Esophagus mucosa (tissue), 1 donor: ENCODE data around the gene PEF1. TPM values are rescaled to one million over a fixed set of nuclear protein-coding genes. Genes with fewer than 3 reads are reported as not detected.
A peak's percentile ranks its signal among the peaks of the same experiment; 100 is the strongest.

Experiments
- ATAC-seq: fragments of 200-7000 bp; cut with Tn5 transposase; one replicate; pipeline ENCODE4 v1.9.1; 2020
- total RNA-seq: library from RNA; stranded (reverse); gene quantifications from one replicate; pipeline ENCODE4 v1.2.4, GENCODE V29; 2023
- donor health status: DM: yes; HTN: yes; CAD: no.

The PEF1 gene
- total RNA-seq, 1 donor from 2014 or later = 44.0 TPM

DNA sequence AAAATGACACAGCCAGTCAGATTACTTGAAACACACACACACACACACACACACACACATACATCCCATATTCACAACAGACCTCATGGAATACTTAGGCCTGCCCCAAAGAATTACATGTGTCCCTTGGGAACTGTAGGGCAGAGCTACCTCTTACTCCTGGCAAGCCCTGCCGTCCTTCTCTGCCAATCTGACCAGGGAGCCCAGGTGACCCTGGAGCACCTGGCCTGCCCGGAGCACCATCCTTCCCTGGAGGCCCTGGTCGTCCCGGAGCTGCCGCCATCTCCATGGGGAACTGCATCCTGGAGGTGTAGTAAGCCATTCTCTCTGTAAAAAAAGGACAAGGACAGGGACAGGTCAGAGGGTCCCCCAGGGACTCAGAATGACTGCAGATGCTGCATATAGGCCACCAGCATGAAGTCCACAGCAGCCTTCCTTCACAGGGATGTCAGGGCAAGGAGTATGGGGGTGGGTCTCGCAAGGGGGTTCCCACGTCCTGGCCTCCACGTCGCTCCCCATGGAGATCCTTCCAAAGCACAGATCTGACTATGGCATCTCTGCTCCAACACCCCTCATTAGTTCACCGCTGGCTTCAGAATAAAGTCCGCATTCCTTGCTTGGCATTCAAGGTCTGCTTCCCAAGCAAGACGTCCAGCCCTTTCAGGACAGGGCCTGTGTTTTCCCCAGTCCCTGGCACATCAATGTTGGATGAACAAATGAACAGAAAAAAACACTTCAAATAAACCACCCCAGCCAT lies 9.2 kb upstream of the PEF1 start:
- ATAC-seq = no peak

DNA sequence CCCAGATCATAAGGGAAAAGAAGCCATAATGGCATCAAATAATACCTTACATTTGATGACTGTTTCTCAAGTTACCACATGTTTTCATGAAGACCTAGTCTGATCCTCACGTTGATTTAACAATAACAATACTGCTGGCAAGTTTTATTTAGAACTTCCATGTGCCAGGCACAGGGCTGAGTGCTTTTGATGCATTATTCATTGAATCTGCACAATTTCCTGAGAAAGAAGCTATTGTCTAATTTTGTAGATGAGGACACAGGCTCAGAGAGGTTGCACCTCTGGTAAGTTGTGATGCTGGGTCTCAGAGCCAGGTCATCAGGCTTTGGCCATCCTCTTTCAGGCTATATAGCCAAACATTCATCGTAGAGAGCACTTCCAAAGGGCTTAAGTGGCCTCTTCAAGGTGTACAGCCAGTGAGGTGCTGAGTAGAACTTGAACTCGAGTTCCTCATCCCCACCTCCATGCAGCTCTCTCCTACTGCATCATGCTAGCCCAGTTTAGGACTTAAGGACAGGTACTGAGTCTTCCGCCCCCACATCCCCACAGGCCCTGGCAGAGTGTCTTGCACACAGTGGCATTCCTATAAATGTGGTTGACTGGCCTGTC lies 8.3 kb upstream of the PEF1 start:
- no peak for ATAC-seq

GRCh38 chr1:31651766-31652165 lies 7.1 kb upstream of the PEF1 start:
- ATAC-seq = no peak

- no peak for ATAC-seq
These were observed 6.4 kb upstream of the PEF1 start for GRCh38 chr1:31651089-31651420.

DNA sequence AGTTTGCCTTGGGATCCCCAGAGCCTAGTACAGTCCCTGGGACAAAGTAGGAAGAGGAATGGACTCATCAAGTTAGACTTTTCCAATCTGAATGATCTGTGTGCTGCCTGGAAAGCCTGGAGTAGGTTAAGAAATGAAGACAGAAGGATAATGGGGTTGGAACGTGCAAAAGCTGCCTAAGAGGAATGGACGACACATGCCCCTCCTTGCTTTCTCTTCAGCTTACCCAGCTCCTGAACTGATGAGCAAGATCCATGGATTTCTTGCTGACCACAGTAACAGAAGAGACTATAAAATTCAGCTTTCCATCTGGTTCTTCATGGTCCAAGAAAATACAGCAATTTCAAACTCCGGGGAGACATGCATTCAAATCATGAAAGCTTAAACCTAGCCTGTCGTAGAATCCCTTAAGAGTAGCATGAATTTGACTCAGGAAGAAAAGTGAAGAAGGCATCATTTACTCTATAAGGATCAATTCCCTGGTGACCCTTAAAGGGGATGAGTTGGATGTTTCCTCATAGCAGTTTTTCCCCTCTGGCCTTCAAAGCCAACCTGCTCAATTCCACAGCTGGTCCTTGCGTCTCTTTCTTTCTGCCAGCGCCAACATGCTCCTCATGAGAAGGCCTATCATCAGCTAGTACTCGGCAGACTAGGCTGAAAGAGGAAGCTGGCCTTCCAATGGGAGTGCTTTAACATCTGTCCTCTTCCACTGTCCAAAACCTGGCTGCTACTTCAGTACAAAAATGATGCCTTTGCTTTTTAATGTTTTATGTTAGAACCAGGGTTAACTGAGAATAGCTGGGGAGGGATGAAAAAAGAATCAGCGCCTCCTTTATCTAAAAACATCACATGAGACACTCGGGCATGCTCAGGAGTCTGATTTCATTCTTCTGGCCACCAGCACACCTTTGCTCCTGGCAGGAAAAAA lies 5.7 kb upstream of the PEF1 start:
- ATAC-seq = no peak

DNA sequence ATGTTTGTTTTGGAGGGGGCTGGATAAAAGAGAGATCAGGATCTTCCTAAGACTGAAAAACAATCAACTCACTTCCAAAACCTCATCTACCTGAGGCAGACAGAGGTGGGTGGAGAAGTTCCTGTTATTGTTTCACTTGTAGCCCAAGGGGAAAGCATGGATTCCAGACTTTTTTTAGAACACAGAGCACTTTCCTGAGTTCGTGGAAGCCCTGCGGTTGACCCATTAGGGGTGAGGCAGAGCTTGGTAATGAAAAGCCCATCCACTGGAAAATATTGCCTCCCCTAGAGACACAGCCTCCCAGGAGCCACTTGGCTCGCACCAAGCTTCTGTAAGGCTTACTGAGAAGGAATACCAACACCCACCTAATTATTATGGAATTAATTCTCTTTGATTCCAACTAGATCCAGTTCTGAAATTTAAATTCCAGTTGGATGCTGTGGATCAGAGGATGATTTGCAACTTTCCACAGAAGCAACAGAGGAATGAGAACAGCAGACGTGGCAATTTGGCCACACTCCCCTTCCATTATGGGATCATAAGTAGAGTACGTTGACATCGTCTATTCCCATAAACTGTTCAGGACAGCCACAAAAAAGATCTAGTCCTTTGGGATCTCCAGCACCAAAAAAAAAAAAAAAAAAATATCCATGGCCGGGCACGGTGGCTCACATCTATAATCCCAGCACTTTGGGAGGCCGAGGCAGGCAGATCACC lies 4.1 kb upstream of the PEF1 start:
- no peak for ATAC-seq

GRCh38 chr1:31648190-31648589 lies 3.5 kb upstream of the PEF1 start:
- ATAC-seq = no peak

GRCh38 chr1:31647106-31647505 lies 2.4 kb upstream of the PEF1 start:
- no peak for ATAC-seq

DNA sequence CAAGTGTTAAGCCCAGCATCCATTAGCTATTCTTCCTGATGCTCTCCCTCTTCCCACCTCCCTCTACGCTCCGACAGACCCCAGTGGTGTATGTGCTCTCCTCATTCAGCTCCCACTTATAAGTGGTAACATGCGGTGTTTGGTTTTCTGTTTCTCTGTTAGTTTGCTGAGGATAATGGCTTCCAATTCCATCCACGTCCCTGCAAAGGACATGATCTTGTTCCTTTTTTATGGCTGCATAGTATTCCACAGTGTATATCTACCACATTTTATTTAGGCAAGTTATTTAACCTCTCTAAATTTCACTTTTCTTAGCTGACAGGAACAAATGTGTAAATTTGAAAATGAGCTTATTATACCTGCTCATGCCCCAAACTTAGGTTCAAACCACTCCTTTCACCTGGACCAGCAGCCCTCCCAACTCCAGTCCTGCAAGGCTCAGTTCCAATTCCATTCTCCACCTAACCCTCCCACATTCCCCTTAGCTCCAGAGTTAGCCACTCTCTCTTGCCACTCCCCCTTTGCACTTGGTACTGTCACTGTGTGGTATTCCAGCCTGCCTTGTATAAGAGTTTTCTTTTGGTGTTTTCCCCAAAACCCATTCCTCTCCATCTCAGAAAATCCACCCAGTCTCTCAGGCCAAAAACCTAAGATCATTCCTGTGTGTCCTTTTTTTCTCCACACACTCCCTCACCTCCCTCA lies 1.7 kb upstream of the PEF1 start:
- no peak for ATAC-seq

- no peak for ATAC-seq
These were observed 545 bp upstream of the PEF1 start for GRCh38 chr1:31645274-31645568.

- ATAC-seq = peak; percentile 65
These were observed 608 bp downstream of the PEF1 start for GRCh38 chr1:31643976-31644559.

- ATAC-seq = no peak
These were observed 1.8 kb downstream of the PEF1 start for GRCh38 chr1:31642897-31643296.

GRCh38 chr1:31642366-31642765 lies 2.3 kb downstream of the PEF1 start:
- no peak for ATAC-seq

DNA sequence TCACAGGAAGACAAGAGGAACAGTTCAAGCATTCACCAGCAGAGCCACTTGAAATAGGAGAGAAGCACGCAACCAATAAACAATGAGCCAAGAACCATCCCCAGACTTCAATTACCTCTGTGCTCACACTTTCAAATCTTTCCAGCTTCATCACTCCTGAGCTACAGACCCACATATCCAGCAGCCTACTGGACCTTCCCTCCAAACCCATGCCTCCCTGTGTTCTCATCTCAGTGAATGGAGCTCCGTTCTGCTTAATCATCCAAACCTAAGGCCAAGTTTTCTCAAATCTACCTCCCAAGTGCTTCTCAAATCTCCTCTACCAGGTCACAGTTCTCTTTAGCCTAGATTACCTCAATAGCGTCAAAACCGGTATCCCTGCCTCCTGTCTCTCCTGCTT lies 3.7 kb downstream of the PEF1 start:
- ATAC-seq = no peak

DNA sequence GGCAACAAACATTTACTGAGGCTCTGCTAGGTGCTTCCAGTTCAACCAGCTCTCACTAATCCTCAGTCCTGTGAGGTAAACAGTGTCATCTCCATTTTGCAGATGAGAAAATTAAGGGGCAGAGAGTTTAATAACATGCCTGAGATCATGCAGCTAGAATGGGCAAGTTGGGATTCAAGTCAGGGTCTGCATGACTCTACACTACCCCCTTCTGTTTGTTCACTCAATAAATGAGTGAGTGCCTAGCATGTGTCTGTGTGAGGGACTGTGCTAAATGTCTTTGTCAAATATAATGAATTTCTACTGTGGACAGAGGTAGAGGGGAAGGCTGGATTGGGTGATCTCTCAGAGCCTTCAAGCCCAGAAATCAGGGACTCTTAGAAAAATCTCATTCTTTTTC lies 4.5 kb downstream of the PEF1 start:
- no peak for ATAC-seq

DNA sequence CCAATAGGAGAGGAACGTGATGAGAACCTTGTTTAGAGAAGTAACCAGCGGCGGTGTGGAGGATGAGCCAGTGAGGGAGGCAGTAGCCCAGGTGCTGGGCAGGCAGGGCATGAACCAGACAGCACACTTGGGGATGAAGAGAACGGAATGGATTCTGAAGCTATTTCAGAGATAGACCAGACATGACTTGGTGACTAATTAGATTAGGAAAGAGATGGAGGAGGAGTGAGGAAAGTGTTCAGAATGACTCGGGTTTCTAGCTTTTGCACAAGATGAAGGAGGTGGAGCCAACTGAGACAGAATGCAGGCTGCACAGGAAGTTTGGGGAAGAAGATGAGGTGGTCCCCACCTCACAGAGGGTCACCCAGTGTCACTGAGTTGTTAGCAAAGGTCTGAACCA lies 5.1 kb downstream of the PEF1 start:
- ATAC-seq = no peak

DNA sequence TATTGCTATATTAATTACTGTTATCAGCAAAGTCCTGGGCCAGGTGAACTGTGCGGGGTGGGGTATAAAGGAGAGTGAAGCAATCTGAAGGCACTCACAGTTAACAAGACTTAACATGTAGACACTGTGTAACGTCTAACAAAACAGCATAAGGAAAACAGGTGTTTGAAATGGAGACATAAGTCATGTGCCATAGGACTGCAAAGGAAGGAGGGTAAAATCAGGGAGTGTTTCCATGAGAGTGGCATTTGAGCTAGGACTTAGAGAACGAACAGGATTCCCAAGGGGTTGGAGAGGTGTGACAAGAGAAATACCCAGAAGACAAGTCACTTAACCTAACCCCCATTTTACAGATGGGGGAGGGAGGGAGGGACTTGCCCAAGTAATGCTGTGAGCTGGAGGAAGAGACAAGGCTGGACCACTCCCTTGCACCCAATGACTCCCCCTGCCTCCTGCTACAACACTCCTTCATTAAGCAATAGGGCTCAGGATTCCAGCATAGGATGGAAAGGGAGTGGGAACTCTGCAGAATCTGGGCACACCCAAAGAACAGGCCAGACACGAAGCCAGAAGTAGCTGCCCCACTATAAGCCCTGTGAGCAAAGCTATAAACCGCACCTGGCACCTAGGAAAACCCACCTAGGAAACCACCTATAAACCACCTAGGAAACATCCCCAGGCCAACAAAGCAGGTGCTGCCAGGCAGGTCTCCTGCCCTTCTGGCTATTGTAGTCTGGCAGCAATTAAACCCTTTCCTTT lies 6.6 kb downstream of the PEF1 start:
- ATAC-seq = peak; percentile 81

DNA sequence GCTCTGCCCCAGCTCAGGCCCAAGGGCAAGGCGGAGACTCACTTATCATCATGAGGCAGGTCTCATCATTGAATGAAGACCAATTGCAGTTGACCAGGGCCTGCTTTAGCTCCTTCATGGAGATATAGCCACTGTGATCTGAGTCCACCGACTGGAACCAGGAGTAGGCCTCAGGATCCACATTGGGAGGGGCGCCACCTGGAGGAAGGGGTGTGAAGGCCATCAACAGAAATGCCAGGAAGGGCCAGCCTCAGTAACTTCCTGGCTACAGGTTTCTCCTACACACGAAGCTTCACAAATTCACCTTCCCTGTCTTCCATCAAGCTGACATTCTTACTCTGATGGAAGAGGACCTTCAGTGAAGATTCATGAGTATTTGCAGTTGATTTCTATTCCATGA lies 11.6 kb downstream of the PEF1 start:
- ATAC-seq = no peak

DNA sequence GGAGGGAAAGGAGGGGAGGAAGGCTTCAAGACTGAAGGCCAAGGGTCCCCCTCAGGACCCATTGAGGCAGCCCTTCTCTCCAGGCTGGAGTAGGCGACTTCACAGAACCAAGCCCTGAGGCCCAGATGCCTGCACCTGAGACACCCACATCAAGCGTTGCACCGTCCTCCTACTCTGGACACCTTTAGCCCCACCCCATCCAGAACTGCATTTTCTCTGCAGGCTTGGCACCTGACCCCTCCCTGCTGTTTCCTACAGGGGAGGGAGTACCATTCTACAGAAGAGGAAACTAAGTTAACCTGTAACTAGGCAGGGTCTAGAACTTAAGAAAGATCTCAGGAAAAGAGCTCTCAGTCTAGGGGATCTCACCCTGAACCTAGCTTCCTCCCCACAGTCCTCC lies 12.0 kb downstream of the PEF1 start:
- ATAC-seq = no peak

- ATAC-seq = no peak
These were observed 15.6 kb downstream of the PEF1 start for GRCh38 chr1:31628931-31629556.
